ENCODE measurements around the gene DSCAM.

GRCh38 chr21:40445349-40445921 lies 401.5 kb downstream of the DSCAM start:
- TF ChIP-seq, protein P1, sequence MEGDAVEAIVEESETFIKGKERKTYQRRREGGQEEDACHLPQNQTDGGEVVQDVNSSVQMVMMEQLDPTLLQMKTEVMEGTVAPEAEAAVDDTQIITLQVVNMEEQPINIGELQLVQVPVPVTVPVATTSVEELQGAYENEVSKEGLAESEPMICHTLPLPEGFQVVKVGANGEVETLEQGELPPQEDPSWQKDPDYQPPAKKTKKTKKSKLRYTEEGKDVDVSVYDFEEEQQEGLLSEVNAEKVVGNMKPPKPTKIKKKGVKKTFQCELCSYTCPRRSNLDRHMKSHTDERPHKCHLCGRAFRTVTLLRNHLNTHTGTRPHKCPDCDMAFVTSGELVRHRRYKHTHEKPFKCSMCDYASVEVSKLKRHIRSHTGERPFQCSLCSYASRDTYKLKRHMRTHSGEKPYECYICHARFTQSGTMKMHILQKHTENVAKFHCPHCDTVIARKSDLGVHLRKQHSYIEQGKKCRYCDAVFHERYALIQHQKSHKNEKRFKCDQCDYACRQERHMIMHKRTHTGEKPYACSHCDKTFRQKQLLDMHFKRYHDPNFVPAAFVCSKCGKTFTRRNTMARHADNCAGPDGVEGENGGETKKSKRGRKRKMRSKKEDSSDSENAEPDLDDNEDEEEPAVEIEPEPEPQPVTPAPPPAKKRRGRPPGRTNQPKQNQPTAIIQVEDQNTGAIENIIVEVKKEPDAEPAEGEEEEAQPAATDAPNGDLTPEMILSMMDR (IDR thresholded peaks at IDR 0.05), result no peak
- TF ChIP-seq POLR2A (IDR thresholded peaks at IDR 0.05), result no peak
